GM20000 (cell line): ENCODE data around the gene IL32.

Source experiments
- DNase-seq: peaks from one replicate; pipeline ENCODE4 v3.0.0; 2012; ENCODE audit warnings: low spot score
- TF ChIP-seq, protein P1 (sequence below): IDR thresholded peaks from 2 replicates; pipeline ENCODE4 v1.5.1; 2012; ENCODE audit warnings: mild to moderate bottlenecking, control low read depth; ENCODE audit errors: extremely low read depth, missing control alignments

Gene IL32

DNA sequence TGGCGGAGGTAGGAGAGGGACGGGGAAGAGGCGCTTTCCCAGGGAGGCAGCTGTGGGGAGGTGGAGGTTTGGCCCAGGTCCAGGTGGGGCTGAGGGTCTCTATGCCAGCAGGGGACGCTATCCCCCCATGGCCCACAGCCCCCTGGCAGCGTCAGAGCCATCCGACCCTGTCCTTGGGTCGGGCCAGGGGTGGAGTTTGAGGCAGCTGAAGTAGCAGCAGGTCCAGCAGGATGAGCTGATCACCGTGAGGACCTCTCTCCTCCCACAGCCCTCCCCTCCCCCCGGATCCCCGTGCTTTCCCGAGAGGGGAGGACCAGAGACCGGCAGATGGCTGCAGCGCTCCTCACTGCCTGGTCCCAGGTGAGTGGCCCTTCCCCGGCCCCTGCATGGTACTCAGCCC, 50.1 kb downstream of the IL32 start:
- TF ChIP-seq, protein P1, sequence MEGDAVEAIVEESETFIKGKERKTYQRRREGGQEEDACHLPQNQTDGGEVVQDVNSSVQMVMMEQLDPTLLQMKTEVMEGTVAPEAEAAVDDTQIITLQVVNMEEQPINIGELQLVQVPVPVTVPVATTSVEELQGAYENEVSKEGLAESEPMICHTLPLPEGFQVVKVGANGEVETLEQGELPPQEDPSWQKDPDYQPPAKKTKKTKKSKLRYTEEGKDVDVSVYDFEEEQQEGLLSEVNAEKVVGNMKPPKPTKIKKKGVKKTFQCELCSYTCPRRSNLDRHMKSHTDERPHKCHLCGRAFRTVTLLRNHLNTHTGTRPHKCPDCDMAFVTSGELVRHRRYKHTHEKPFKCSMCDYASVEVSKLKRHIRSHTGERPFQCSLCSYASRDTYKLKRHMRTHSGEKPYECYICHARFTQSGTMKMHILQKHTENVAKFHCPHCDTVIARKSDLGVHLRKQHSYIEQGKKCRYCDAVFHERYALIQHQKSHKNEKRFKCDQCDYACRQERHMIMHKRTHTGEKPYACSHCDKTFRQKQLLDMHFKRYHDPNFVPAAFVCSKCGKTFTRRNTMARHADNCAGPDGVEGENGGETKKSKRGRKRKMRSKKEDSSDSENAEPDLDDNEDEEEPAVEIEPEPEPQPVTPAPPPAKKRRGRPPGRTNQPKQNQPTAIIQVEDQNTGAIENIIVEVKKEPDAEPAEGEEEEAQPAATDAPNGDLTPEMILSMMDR: no peak
- no peak for DNase-seq

GRCh38 chr16:3118204-3118790, 52.9 kb downstream of the IL32 start:
- TF ChIP-seq, protein P1: no peak
- no peak for DNase-seq

GRCh38 chr16:3118846-3119245, 53.4 kb downstream of the IL32 start:
- TF ChIP-seq, protein P1: no peak
- DNase-seq: no peak
